NCI-H128 (cell line): Measurements from ENCODE around the gene SPAG16.

Source experiments
- DNase-seq: peaks from one replicate; lab custom pipeline; 2025; ENCODE audit not compliant: unreplicated experiment; lab: John Stamatoyannopoulos, UW

The SPAG16 gene

GRCh38 chr2:214232271-214232670 is 948.0 kb downstream of the SPAG16 start:
- DNase-seq = no peak

GRCh38 chr2:214233164-214233563 is 948.9 kb downstream of the SPAG16 start:
- DNase-seq = no peak

- DNase-seq = no peak
These were observed 958.5 kb downstream of the SPAG16 start for GRCh38 chr2:214242797-214243196.

GRCh38 chr2:214244847-214245246 is 960.6 kb downstream of the SPAG16 start:
- DNase-seq = no peak

- DNase-seq = no peak
These were observed 962.2 kb downstream of the SPAG16 start for GRCh38 chr2:214246417-214246816.

GRCh38 chr2:214247531-214247930 is 963.3 kb downstream of the SPAG16 start:
- DNase-seq = no peak

GRCh38 chr2:214255046-214255445 is 970.8 kb downstream of the SPAG16 start:
- DNase-seq = no peak

- DNase-seq = no peak
These were observed 977.4 kb downstream of the SPAG16 start for GRCh38 chr2:214261683-214262082.

GRCh38 chr2:214264171-214264570 is 979.9 kb downstream of the SPAG16 start:
- DNase-seq = no peak

GRCh38 chr2:214265991-214266489 is 981.8 kb downstream of the SPAG16 start:
- no peak for DNase-seq

GRCh38 chr2:214277880-214278279 is 993.6 kb downstream of the SPAG16 start:
- DNase-seq = no peak

GRCh38 chr2:214286011-214286410 is 1001.7 kb downstream of the SPAG16 start:
- DNase-seq = no peak

GRCh38 chr2:214293593-214293992 is 1009.3 kb downstream of the SPAG16 start:
- DNase-seq = no peak

- no peak for DNase-seq
These were observed 1010.2 kb downstream of the SPAG16 start for GRCh38 chr2:214294426-214294825.

- DNase-seq = no peak
These were observed 1013.2 kb downstream of the SPAG16 start for GRCh38 chr2:214297423-214297822.

- no peak for DNase-seq
These were observed 1026.1 kb downstream of the SPAG16 start for GRCh38 chr2:214310319-214310718.

- no peak for DNase-seq
These were observed 1026.8 kb downstream of the SPAG16 start for GRCh38 chr2:214311031-214311533.

- DNase-seq = no peak
These were observed 1027.9 kb downstream of the SPAG16 start for GRCh38 chr2:214311931-214312749.

GRCh38 chr2:214315324-214315723 is 1031.1 kb downstream of the SPAG16 start:
- DNase-seq = no peak

GRCh38 chr2:214320211-214320610 is 1035.9 kb downstream of the SPAG16 start:
- DNase-seq = no peak

GRCh38 chr2:214322662-214323061 is 1038.4 kb downstream of the SPAG16 start:
- no peak for DNase-seq

GRCh38 chr2:214325404-214325803 is 1041.1 kb downstream of the SPAG16 start:
- no peak for DNase-seq

- no peak for DNase-seq
These were observed 1044.7 kb downstream of the SPAG16 start for GRCh38 chr2:214328941-214329340.
